Gastrocnemius medialis (tissue), 4 donors: ENCODE results near the gene GRID2.

Source experiments
- POLR2A ChIP-seq, 2 donors: fragments of 450-650 bp; IDR thresholded peaks; one replicate each; pipeline ENCODE4 v1.6.1; 2017; ENCODE audit warnings: antibody characterized with exemption in 2 of 2, mild to moderate bottlenecking in 2 of 2, moderate library complexity in 2 of 2
- TF ChIP-seq, protein P1 (sequence below), 5 experiments: fragments of 450-650 bp in 3 of 5; fragments of 200-600 bp in 2 of 5; sonication (generic) in 2 of 5; IDR thresholded peaks in 4 of 5; conservative IDR thresholded peaks in 1 of 5; 1 replicate in 4 of 5; 2 replicates in 1 of 5; pipeline ENCODE4 v1.5.1; 2016 to 2019; ENCODE audit warnings: antibody characterized with exemption in 5 of 5, mild to moderate bottlenecking in 3 of 5, moderate library complexity in 3 of 5

DNA sequence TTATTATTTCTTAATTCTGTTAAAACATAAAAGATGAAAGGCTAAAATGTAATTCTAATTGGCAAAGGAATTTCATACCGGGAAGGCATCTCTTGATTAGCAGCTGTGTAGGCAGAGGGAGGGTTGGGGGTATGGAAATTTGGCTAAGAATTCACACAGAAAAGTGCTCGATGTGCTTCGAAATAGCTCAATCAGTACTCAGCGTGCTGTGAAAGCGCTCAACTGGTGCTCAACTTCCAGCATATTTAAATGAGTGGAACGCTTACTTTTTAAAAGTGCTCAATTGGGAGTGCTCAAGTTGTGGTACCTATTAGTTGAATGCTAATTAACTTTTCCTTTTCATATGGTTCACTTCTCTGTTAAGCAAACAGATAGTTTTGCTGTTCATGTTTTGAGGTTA, 828.9 kb downstream of the GRID2 start:
- TF ChIP-seq, protein P1, sequence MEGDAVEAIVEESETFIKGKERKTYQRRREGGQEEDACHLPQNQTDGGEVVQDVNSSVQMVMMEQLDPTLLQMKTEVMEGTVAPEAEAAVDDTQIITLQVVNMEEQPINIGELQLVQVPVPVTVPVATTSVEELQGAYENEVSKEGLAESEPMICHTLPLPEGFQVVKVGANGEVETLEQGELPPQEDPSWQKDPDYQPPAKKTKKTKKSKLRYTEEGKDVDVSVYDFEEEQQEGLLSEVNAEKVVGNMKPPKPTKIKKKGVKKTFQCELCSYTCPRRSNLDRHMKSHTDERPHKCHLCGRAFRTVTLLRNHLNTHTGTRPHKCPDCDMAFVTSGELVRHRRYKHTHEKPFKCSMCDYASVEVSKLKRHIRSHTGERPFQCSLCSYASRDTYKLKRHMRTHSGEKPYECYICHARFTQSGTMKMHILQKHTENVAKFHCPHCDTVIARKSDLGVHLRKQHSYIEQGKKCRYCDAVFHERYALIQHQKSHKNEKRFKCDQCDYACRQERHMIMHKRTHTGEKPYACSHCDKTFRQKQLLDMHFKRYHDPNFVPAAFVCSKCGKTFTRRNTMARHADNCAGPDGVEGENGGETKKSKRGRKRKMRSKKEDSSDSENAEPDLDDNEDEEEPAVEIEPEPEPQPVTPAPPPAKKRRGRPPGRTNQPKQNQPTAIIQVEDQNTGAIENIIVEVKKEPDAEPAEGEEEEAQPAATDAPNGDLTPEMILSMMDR (IDR thresholded peaks at IDR 0.05 in 4 of 5, conservative IDR thresholded peaks at IDR 0.05 in 1 of 5): no peak
- no peak for TF ChIP-seq POLR2A (IDR thresholded peaks at IDR 0.05)
